Epithelial cell of esophagus (primary cell): ENCODE results near the gene GOLM1.

Experiments used
- DNase-seq: peaks from one replicate; pipeline ENCODE4 v3.0.0; 2010; ENCODE audit warnings: low read depth
- H3K4me3 ChIP-seq: 2 replicates; pipeline ENCODE4 v1.5.1; 2011; ENCODE audit warnings: mild to moderate bottlenecking, low read length, control low read depth
- TF ChIP-seq, protein P1 (sequence below): IDR thresholded peaks from 2 replicates; pipeline ENCODE4 v1.5.1; 2011; ENCODE audit warnings: low read depth, mild to moderate bottlenecking, low read length, control low read depth, inconsistent platforms; ENCODE audit not compliant: insufficient read depth; ENCODE audit errors: missing control alignments

Gene GOLM1

DNA sequence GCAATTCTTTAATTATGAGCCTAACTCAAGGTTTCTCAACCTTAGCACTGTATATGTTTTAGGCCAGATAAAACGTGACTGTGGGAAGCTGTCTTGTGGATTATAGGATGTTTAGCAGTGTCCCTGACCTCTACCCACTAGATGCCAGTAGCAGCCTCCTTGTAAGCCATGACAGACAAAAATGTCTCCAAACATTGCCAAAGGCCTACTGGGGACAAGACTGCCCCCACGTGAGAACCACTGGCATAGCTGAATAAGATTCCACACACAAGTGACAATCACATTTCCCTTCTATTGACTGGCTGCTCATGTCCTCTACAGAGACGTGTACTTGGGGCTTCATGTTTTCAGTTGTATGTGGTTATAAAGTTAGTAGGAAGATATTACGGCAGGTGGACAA lies 55.4 kb downstream of the GOLM1 start:
- peak; percentile 9 for DNase-seq
- TF ChIP-seq, protein P1, sequence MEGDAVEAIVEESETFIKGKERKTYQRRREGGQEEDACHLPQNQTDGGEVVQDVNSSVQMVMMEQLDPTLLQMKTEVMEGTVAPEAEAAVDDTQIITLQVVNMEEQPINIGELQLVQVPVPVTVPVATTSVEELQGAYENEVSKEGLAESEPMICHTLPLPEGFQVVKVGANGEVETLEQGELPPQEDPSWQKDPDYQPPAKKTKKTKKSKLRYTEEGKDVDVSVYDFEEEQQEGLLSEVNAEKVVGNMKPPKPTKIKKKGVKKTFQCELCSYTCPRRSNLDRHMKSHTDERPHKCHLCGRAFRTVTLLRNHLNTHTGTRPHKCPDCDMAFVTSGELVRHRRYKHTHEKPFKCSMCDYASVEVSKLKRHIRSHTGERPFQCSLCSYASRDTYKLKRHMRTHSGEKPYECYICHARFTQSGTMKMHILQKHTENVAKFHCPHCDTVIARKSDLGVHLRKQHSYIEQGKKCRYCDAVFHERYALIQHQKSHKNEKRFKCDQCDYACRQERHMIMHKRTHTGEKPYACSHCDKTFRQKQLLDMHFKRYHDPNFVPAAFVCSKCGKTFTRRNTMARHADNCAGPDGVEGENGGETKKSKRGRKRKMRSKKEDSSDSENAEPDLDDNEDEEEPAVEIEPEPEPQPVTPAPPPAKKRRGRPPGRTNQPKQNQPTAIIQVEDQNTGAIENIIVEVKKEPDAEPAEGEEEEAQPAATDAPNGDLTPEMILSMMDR, result no peak
- H3K4me3 ChIP-seq, result no peak overlapping the region

DNA sequence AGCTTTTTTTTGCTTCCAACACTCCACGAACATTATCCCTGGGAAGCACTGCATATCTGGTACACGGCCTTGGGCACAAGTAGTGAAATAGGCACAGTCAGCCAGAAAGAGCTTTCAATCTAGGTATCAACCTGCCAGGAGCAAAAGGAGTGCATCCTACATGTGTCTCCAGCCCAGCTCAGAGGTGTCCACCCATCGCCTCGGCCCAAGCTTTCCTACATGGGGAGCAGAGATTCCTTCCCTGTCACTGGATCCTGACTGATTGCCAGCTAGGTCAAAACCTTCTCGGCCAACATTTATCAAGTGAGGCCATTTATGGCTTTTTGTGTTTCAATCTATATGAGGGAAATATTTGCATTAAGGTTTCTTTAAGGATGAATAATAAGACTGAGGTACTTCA lies 55.8 kb downstream of the GOLM1 start:
- H3K4me3 ChIP-seq, result no peak overlapping the region
- TF ChIP-seq, protein P1, result no peak
- no peak for DNase-seq

DNA sequence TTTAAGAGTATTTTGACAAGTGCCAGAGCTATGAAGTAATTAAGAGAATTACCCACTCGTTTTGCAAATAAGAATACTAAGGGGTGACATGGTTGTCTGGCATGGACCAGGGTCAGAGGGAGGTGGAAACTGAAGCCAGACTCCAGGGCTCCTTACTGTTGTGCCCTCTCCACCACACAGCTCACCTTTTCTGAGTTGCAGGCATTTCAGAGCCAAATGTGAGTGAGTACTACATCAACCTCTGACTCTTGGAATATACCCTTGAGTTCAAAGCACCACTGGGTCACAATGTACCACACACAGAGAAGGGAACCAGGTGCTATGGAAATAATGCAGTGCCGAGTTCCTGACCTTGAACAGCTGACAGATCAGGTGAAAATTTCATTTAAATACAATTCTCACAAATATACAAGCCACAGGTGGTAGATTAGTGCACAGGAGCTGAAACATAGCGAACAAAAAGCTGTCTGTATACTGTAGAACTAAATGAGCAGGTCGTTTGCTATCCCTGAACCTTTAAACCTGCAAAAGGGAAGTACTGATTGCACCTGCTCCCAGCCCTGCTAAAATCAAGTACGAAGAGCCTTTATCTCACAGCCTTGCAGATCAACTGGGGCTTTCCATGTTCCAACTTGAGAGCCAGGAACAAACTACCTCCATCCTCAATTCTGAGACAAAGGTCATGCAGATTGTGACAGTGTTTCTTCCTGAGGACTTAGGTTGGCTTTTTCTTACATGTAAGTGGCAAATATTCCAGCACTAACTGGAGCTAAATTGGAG lies 57.0 kb downstream of the GOLM1 start:
- TF ChIP-seq, protein P1, result no peak
- H3K4me3 ChIP-seq, result no peak overlapping the region
- no peak for DNase-seq

DNA sequence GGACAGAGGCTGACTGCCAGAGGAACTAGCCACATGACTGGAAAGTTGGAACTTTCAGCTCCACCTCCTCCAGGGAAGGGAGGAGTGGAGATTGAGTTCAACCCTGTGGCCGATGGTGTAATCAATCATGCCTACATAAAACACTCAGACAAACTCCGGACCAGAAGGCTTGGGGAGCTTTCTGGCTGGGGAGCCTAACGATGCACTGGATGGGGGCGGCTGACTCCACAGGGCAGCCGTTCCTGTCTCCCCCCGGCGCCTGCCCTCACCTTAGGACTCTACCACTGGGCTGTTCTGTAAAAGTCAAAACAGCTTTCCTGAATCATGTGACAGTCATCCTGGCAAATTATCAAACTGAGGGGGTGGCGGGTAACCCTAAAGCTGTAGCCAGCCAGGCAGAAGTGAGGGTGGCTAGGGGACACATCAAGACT lies 58.0 kb downstream of the GOLM1 start:
- no peak overlapping the region for H3K4me3 ChIP-seq
- DNase-seq, result peak; percentile 11
- TF ChIP-seq, protein P1, result no peak

DNA sequence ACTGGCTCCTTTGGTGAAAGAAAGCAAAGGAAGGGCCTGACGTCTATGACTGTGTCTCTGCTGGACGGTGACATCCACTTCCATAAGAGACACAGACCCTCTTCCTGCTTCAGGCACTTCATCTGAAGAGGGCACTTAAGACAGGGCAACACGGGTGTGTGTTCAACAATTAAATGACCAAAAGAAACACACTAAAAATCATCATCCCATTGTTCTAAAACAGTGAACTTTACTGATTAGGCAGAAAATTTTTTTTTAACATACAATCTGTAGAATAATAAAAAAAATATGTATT lies 58.5 kb downstream of the GOLM1 start:
- TF ChIP-seq, protein P1, result no peak
- no peak overlapping the region for H3K4me3 ChIP-seq
- DNase-seq, result no peak

DNA sequence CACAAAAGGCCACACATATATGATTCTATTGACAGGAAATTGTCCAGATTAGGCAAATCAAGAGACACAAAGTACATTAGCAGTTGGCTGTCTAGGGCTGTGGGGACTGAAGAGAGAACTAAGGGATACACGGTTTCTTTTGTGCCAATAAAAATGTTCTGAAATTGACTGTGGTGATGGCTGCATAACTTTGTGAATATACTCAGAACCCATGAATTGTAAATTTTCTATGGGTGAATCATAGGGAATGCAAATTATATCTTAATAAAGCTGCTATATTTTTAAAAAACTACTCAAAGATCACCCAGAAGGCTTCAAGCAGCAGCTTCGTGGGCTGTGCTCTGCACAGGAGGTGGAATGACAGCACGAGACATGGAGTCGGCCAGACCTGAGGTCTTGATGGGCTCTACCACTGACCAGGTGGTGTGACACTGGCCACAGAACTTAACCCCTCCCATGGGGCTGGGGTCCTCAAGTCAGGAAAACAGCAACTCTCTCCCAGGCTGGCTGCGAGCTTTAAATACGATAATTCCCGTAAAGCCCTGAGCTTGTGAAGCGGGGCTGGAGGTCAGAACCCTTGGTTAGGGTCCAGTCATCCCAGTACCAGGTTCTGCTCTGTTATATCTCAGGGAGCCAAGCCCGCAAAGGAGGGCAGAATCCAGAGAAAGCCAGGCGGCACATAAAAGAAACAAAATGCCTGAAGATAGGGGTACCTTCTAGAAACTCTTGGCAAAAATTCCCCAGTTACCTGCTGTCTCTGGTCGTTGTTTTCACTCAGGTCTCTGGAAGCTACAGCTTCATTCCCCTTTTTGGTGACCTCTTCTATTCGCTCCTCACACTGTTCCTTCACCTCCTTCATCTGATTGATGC lies 59.1 kb downstream of the GOLM1 start:
- H3K4me3 ChIP-seq, result no peak overlapping the region
- TF ChIP-seq, protein P1, result no peak
- DNase-seq, result no peak

DNA sequence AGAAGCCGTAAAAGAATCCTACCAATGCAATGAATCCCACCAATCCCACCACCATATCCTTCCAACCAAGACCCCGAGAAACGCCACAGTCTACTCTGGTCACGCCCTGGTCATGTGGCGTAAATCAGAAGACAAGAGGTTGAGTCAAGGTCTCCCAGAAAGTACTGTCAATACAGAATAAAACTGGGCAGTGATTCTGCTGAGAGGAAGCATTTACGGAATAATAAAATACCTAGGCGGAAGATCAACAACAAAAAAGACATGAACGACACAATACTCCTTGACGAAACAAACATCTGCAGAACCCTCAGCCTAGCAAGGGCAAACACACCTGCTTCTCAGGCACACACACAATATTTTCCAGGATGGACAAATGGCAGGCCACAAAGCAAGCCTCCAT lies 62.8 kb downstream of the GOLM1 start:
- no peak for DNase-seq
- no peak overlapping the region for H3K4me3 ChIP-seq
- TF ChIP-seq, protein P1, result no peak
